B cell (primary cell): ENCODE results near the gene PPP1R9A. TPM values are rescaled to one million over a fixed set of nuclear protein-coding genes. Genes with fewer than 3 reads are reported as not detected.

Source experiments
- ATAC-seq: fragments of 200-7000 bp; cut with Tn5 transposase; one replicate; pipeline ENCODE4 v1.10.0; 2021; ENCODE audit warnings: low read depth, mild to moderate bottlenecking, moderate number of reproducible peaks, moderate library complexity
- CTCF ChIA-PET: fragments of 350-600 bp; sonication (Branson Sonifier 250); formaldehyde crosslinking; loops from one replicate; lab custom pipeline; 2021; ENCODE audit warnings: antibody characterized with exemption, inconsistent platforms; lab: Charles Lee
- POLR2A ChIA-PET: fragments of 350-600 bp; sonication (Branson Sonifier 250); formaldehyde crosslinking; loops from one replicate; lab custom pipeline; 2021; ENCODE audit warnings: antibody characterized with exemption; lab: Charles Lee
- DNase-seq: peaks from one replicate; pipeline ENCODE4 v3.0.0; 2013
- H2AFZ ChIP-seq: 2 replicates; pipeline ENCODE4 v1.6.1; 2012; ENCODE audit warnings: mild to moderate bottlenecking, low read depth, low read length; ENCODE audit not compliant: insufficient read depth, poor library complexity, severe bottlenecking
- H3K27ac ChIP-seq, 2 donors: 1 replicate in 1 of 2; 2 replicates in 1 of 2; pipeline ENCODE4 v1.5.1; 2012 to 2013; ENCODE audit warnings: low read length in 2 of 2, mild to moderate bottlenecking in 2 of 2, moderate library complexity in 1 of 2
- H3K27me3 ChIP-seq, 4 experiments: fragments of 200-600 bp in 1 of 4; sonication (generic) in 1 of 4; replicated peaks in 1 of 4; 1 replicate in 2 of 4; 2 replicates in 2 of 4; pipeline versions ENCODE4 v1.6.1 to v1.7.0; 2013 to 2016; ENCODE audit warnings: low read length in 3 of 4, mild to moderate bottlenecking in 2 of 4, mixed read lengths in 1 of 4, moderate library complexity in 1 of 4; ENCODE audit not compliant: insufficient read depth in 4 of 4, control insufficient read depth in 3 of 4; ENCODE audit errors: control extremely low read depth in 1 of 4
- H3K36me3 ChIP-seq, 2 experiments: replicated peaks in 1 of 2; 1 replicate in 1 of 2; 2 replicates in 1 of 2; pipeline versions ENCODE4 v1.6.1 to v1.7.1; 2013; ENCODE audit warnings: low read length in 1 of 2; ENCODE audit not compliant: insufficient read depth in 2 of 2, control insufficient read depth in 1 of 2; ENCODE audit errors: control extremely low read depth in 1 of 2, extremely low read depth in 1 of 2
- H3K4me1 ChIP-seq, 2 donors: fragments of 200-600 bp in 1 of 2; sonication (generic) in 1 of 2; 1 replicate in 1 of 2; 2 replicates in 1 of 2; pipeline versions ENCODE4 v1.5.1 to v1.6.1; 2013 to 2017; ENCODE audit warnings: low read length in 2 of 2; ENCODE audit not compliant: control insufficient read depth in 2 of 2, insufficient read depth in 2 of 2
- H3K4me2 ChIP-seq: replicated peaks from 2 replicates; pipeline ENCODE3; 2012; ENCODE audit warnings: mild to moderate bottlenecking, low read depth, low read length; ENCODE audit not compliant: poor library complexity, severe bottlenecking
- H3K4me3 ChIP-seq, 5 experiments: fragments of 200-600 bp in 1 of 5; sonication (generic) in 1 of 5; 1 replicate in 3 of 5; 2 replicates in 2 of 5; pipeline versions ENCODE4 v1.5.1 to v1.7.0; 2011 to 2016; ENCODE audit warnings: low read length in 4 of 5, mild to moderate bottlenecking in 4 of 5, low read depth in 2 of 5, control low read depth in 1 of 5, moderate library complexity in 1 of 5; ENCODE audit not compliant: insufficient read depth in 1 of 5; ENCODE audit errors: control extremely low read depth in 1 of 5, extremely low read depth in 1 of 5
- H3K79me2 ChIP-seq: fragments of 200-600 bp; sonication (generic); one replicate; pipeline ENCODE4 v1.6.0; 2016; ENCODE audit warnings: low read length; ENCODE audit not compliant: control insufficient read depth, insufficient read depth
- H3K9ac ChIP-seq: fragments of 200-600 bp; sonication (generic); 2 replicates; pipeline ENCODE4 v1.6.1; 2017; ENCODE audit warnings: mild to moderate bottlenecking, low read length, moderate library complexity
- H3K9me3 ChIP-seq, 3 donors: one replicate each; pipeline versions ENCODE4 v1.6.1 to v1.7.1; 2013; ENCODE audit warnings: low read length in 2 of 3; ENCODE audit not compliant: control insufficient read depth in 2 of 3, insufficient read depth in 1 of 3; ENCODE audit errors: control extremely low read depth in 1 of 3
- H4K20me1 ChIP-seq: 2 replicates; pipeline ENCODE4 v1.6.0; 2012; ENCODE audit warnings: mild to moderate bottlenecking, low read length; ENCODE audit not compliant: insufficient read depth, control insufficient read depth, poor library complexity, severe bottlenecking
- H3K27ac Mint-ChIP-seq: one replicate; pipeline ENCODE4 v1.8.0; 2021; ENCODE audit warnings: mixed read lengths
- H3K27me3 Mint-ChIP-seq: one replicate; pipeline ENCODE4 v1.8.0; 2021; ENCODE audit warnings: mixed read lengths
- H3K4me1 Mint-ChIP-seq: one replicate; pipeline ENCODE4 v1.8.0; 2021; ENCODE audit warnings: mixed read lengths
- H3K4me3 Mint-ChIP-seq: one replicate; pipeline ENCODE4 v1.8.0; 2021; ENCODE audit warnings: mixed read lengths
- H3K9me3 Mint-ChIP-seq: one replicate; pipeline ENCODE4 v1.8.0; 2022; ENCODE audit warnings: mixed read lengths; ENCODE audit not compliant: insufficient read depth
- CTCF ChIP-seq: fragments of 200-600 bp; IDR thresholded peaks from one replicate; pipeline ENCODE4 v1.8.0; 2022; ENCODE audit warnings: antibody characterized with exemption, mild to moderate bottlenecking
- EZH2 ChIP-seq: IDR thresholded peaks from 2 replicates; pipeline ENCODE4 v1.6.1; 2012; ENCODE audit warnings: borderline replicate concordance, low read depth, mild to moderate bottlenecking, moderate library complexity, low read length; ENCODE audit not compliant: insufficient read depth, poor library complexity, severe bottlenecking
- WGBS: methylation state at CpG from one replicate; pipeline ENCODE4 v1.1.5; 2013; ENCODE audit warnings: missing lambda C conversion rate; ENCODE audit not compliant: insufficient coverage; 5-methylcytosine and 5-hydroxymethylcytosine counted together
- intact Hi-C: fragments of 100-400 bp; cut with micrococcal nuclease; formaldehyde crosslinking; loops from one replicate; pipeline ENCODE4 v1.10.0; 2022
- polyA plus RNA-seq: library from polyadenylated mRNA; depleted of rRNA; stranded (reverse); fragments of >200 nt; gene quantifications from 2 replicates; pipeline ENCODE4 v1.2.3, GENCODE V29; 2012
- total RNA-seq, 2 donors: library from RNA; stranded (reverse); fragments of 120-200 nt in 1 of 2; gene quantifications; 1 replicate in 1 of 2; 2 replicates in 1 of 2; pipeline versions ENCODE4 v1.2.3 to v1.2.4, GENCODE V29; 2013 to 2022

The PPP1R9A gene
- total and polyA plus RNA-seq, 2 donors (not counting 1 experiment from before 2014, with no cell fraction given), result 1.1 to 4.8 TPM

GRCh38 chr7:95018021-95018420 is 110.6 kb downstream of the PPP1R9A start:
- no peak for DNase-seq
- no peaks in the 10 kb centered on the region for H3K79me2 ChIP-seq
- no peak overlapping the region for H3K27ac ChIP-seq
- intact Hi-C loops, result no loop called here
- no peaks in the 10 kb centered on the region for H3K9me3 Mint-ChIP-seq
- no peaks in the 10 kb centered on the region for H3K27me3 Mint-ChIP-seq
- TF ChIP-seq CTCF (no peak), EZH2 (no peak)
- H3K9me3 ChIP-seq, result no peaks in the 10 kb centered on the region
- no peaks in the 10 kb centered on the region for H3K4me1 Mint-ChIP-seq
- H3K4me2 ChIP-seq, result no peak overlapping the region
- H4K20me1 ChIP-seq, result no peaks in the 10 kb centered on the region
- no peaks in the 10 kb centered on the region for H3K27me3 ChIP-seq
- no peak overlapping the region for H3K4me3 Mint-ChIP-seq
- ChIA-PET CTCF (no interaction called here), POLR2A (no interaction called here)
- H3K4me3 ChIP-seq, result no peak overlapping the region
- no peak overlapping the region for H3K27ac Mint-ChIP-seq
- H3K4me1 ChIP-seq, result no peaks in the 10 kb centered on the region
- H3K36me3 ChIP-seq, result no peaks in the 10 kb centered on the region
- no peak for ATAC-seq
- no peak overlapping the region for H2AFZ ChIP-seq
- WGBS, result no CpG with 5 or more reads among the region's 1 CpG
- H3K9ac ChIP-seq, result no peak overlapping the region

- H3K27ac Mint-ChIP-seq, result no peak overlapping the region
- peaks cover 11% of the 10 kb centered on the region for H3K9me3 Mint-ChIP-seq
- Histone ChIP-seq H4K20me1 (no peaks in the 10 kb centered on the region), H3K27ac (no peak overlapping the region), H3K9ac (no peak overlapping the region), H3K4me1 (no peaks in the 10 kb centered on the region), H3K79me2 (no peaks in the 10 kb centered on the region), H3K4me2 (no peak overlapping the region), H2AFZ (no peak overlapping the region), H3K9me3 (peaks cover 0 to 16% (median 0%) of the 10 kb centered on the region in 3 donors), H3K4me3 (no peak overlapping the region), H3K27me3 (no peaks in the 10 kb centered on the region), H3K36me3 (no peaks in the 10 kb centered on the region)
- intact Hi-C loops, result no loop called here
- POLR2A ChIA-PET, result no interaction called here
- no peak overlapping the region for H3K4me3 Mint-ChIP-seq
- H3K4me1 Mint-ChIP-seq, result no peaks in the 10 kb centered on the region
- no peaks in the 10 kb centered on the region for H3K27me3 Mint-ChIP-seq
- no peak for ATAC-seq
- no peak for DNase-seq
- CTCF ChIA-PET, result no interaction called here
- TF ChIP-seq EZH2 (no peak), CTCF (no peak)
Observed at GRCh38 chr7:95026018-95026417, 118.6 kb downstream of the PPP1R9A start.
